ENCODE data around the gene SPARCL1. TPM values are rescaled to one million over a fixed set of nuclear protein-coding genes. Genes with fewer than 3 reads are reported as not detected.
A peak's percentile ranks its signal among the peaks of the same experiment; 100 is the strongest.

The SPARCL1 gene
- total and polyA plus RNA-seq, 2 experiments from 2014 or later: not detected

DNA sequence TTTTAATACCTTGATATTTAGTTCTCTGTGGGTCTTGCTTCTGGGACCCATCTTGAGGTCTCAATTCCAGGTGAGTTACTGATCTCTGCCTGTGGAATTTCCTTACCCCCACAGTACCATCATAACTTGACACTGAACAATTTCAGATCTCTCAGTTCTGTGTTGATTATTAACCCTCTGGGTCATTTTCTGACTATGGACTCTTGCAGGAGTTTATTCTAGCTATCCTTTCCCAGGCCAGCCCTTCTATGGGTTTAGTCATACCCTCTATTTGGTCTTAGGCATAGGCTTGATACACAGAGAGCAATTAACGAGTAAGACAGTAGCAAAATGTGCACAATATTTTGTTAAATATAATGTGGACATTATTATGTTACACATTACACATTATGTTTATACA is 3.7 kb upstream of the SPARCL1 start:
- 68 to 85% methylated on average over 1 of the region's 1 CpG for WGBS, 2 experiments (ENCODE audit: low coverage in 1 of 2, low lambda C conversion rate in 2 of 2, missing lambda C conversion rate in 2 of 2)
- H3K27me3 ChIP-seq (replicated peaks; ENCODE audit: insufficient read depth): no peaks in the 10 kb centered on the region
- in situ Hi-C loops (cut with MboI): no loop called here

DNA sequence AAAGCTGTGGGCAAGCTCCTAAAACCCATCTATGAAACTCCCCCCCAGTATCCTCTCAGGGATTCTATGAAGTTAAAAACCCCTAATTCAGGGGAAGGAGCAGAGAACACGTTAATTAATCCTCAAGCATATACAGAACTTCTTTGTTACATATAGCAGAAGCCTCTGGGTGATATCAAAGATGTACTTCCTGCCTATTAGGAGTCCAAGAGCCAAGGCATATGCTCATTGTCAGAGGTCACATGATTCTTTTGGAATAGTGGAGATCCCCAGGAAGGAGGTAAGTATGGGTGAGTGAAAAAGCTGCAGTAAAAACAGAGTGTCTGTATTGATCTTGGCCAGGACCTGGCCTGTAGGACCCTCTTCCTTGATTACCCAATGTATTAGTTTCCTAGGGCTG is 2.9 kb upstream of the SPARCL1 start:
- TF ChIP-seq EZH2phosphoT487 (IDR thresholded peaks at IDR 0.05; ENCODE audit: insufficient read depth, low read depth) (no peak), EZH2 (IDR thresholded peaks at IDR 0.05; ENCODE audit: insufficient read depth, poor library complexity, severe bottlenecking) (no peak)
- H3K4me2 ChIP-seq (ENCODE audit: unreplicated experiment): no peak overlapping the region
- no peaks in the 10 kb centered on the region for H3F3A ChIP-seq (ENCODE audit: insufficient read depth)
- H3K9me2 ChIP-seq (ENCODE audit: insufficient read depth): no peaks in the 10 kb centered on the region
- 0 out of 2 replicates have a peak, but pooled peaks cover 7% of the 10 kb centered on the region for H3K4me1 ChIP-seq (ENCODE audit: insufficient read depth)
- H3K9me3 ChIP-seq (ENCODE audit: low read depth): no peaks in the 10 kb centered on the region
- H4K20me1 ChIP-seq (ENCODE audit: insufficient read depth): no peaks in the 10 kb centered on the region
- DNase-seq: no peak
- no peaks in the 10 kb centered on the region for H3K27me3 ChIP-seq (replicated peaks; ENCODE audit: insufficient read depth)
- 64 to 65% methylated on average over 1 of the region's 1 CpG for WGBS, 2 experiments (ENCODE audit: low coverage in 1 of 2, low lambda C conversion rate in 2 of 2, missing lambda C conversion rate in 2 of 2)
- in situ Hi-C loops (cut with MboI): no loop called here
- H3K27ac ChIP-seq: no peak overlapping the region
- H3K79me2 ChIP-seq (ENCODE audit: insufficient read depth): no peaks in the 10 kb centered on the region
- no peak overlapping the region for H2AFZ ChIP-seq
- H3K9ac ChIP-seq: no peak overlapping the region
- H3K4me3 ChIP-seq: no peak overlapping the region
- H3K36me3 ChIP-seq (ENCODE audit: low read depth): no peaks in the 10 kb centered on the region

More for the DNA sequence above, 3.7 kb upstream of the SPARCL1 start:
- no peaks in the 10 kb centered on the region for H4K20me1 ChIP-seq (ENCODE audit: insufficient read depth)
- no peaks in the 10 kb centered on the region for H3K36me3 ChIP-seq (ENCODE audit: low read depth)
- no peak overlapping the region for H3K4me3 ChIP-seq
- H3K9ac ChIP-seq: no peak overlapping the region
- no peak for DNase-seq
- no peak overlapping the region for H3K27ac ChIP-seq
- no peak overlapping the region for H3K4me2 ChIP-seq (ENCODE audit: unreplicated experiment)
- no peaks in the 10 kb centered on the region for H3F3A ChIP-seq (ENCODE audit: insufficient read depth)
- no peaks in the 10 kb centered on the region for H3K79me2 ChIP-seq (ENCODE audit: insufficient read depth)
- TF ChIP-seq EZH2phosphoT487 (IDR thresholded peaks at IDR 0.05; ENCODE audit: insufficient read depth, low read depth) (no peak), EZH2 (IDR thresholded peaks at IDR 0.05; ENCODE audit: insufficient read depth, poor library complexity, severe bottlenecking) (no peak)
- no peaks in the 10 kb centered on the region for H3K9me3 ChIP-seq (ENCODE audit: low read depth)
- H3K9me2 ChIP-seq (ENCODE audit: insufficient read depth): no peaks in the 10 kb centered on the region
- 0 out of 2 replicates have a peak, but pooled peaks cover 7% of the 10 kb centered on the region for H3K4me1 ChIP-seq (ENCODE audit: insufficient read depth)
- H2AFZ ChIP-seq: no peak overlapping the region

DNA sequence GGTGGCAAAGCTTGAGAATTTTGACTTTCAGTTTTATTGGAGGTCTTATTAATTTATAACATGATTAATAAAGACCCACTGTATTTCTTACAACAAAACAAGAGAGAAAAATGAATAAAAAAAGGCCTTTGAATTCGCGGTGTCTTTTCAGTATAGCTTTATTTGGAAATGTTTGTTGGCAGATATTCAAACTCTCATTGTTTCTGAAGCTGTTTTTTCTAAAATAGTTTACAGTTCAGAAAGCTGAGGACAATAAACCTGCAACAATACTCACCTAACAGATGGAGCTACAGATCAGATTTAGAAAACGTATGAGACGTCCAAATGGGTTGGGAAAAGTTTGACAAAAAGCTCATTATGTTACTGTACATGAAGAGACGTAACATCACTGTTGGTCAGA is 2.4 kb upstream of the SPARCL1 start:
- no peaks in the 10 kb centered on the region for H3K9me3 ChIP-seq (ENCODE audit: low read depth)
- no peak for DNase-seq
- no peaks in the 10 kb centered on the region for H3K36me3 ChIP-seq (ENCODE audit: low read depth)
- no peak overlapping the region for H3K9ac ChIP-seq
- no peak overlapping the region for H3K4me2 ChIP-seq (ENCODE audit: unreplicated experiment)
- no peaks in the 10 kb centered on the region for H3K27me3 ChIP-seq (replicated peaks; ENCODE audit: insufficient read depth)
- TF ChIP-seq EZH2phosphoT487 (IDR thresholded peaks at IDR 0.05; ENCODE audit: insufficient read depth, low read depth) (no peak), EZH2 (IDR thresholded peaks at IDR 0.05; ENCODE audit: insufficient read depth, poor library complexity, severe bottlenecking) (no peak)
- no peaks in the 10 kb centered on the region for H3F3A ChIP-seq (ENCODE audit: insufficient read depth)
- no peaks in the 10 kb centered on the region for H4K20me1 ChIP-seq (ENCODE audit: insufficient read depth)
- H3K79me2 ChIP-seq (ENCODE audit: insufficient read depth): no peaks in the 10 kb centered on the region
- no peak overlapping the region for H3K4me3 ChIP-seq
- no peak overlapping the region for H3K27ac ChIP-seq
- WGBS, 2 experiments (ENCODE audit: low coverage in 1 of 2, low lambda C conversion rate in 2 of 2, missing lambda C conversion rate in 2 of 2): 72 to 75% methylated on average over 5 of the region's 5 CpGs
- H3K4me1 ChIP-seq (ENCODE audit: insufficient read depth): 0 out of 2 replicates have a peak, but pooled peaks cover 7% of the 10 kb centered on the region
- H2AFZ ChIP-seq: no peak overlapping the region
- in situ Hi-C loops (cut with MboI): no loop called here
- no peaks in the 10 kb centered on the region for H3K9me2 ChIP-seq (ENCODE audit: insufficient read depth)

DNA sequence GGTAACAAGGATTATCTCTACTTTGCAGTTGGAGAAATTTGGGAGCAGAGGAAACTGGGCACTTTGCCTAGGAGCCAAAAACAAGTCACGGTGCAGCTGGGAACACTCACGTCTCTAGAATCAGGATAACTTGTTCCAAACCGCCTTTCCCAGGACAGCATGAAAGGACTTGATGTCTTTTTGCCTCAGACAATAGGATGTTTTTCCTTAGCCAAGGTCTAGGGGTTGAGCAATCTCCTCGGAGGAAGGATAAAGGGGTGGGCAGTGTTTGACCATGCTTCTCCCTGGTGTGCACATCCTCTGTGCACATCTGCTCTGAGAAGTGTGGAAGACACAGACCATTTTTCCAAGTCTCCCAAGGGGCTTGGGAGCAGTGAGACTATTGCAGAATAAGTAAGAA is 1.7 kb upstream of the SPARCL1 start:
- Histone ChIP-seq H3K27me3 (replicated peaks; ENCODE audit: insufficient read depth) (no peaks in the 10 kb centered on the region), H3K4me1 (ENCODE audit: insufficient read depth) (0 out of 2 replicates have a peak, but pooled peaks cover 7% of the 10 kb centered on the region), H2AFZ (0 out of 2 replicates have a peak overlapping the region, but pooled peaks have one; percentile 3), H3K4me2 (ENCODE audit: unreplicated experiment) (no peak overlapping the region), H3K9ac (no peak overlapping the region), H3K36me3 (ENCODE audit: low read depth) (no peaks in the 10 kb centered on the region), H3F3A (ENCODE audit: insufficient read depth) (no peaks in the 10 kb centered on the region), H3K79me2 (ENCODE audit: insufficient read depth) (no peaks in the 10 kb centered on the region), H4K20me1 (ENCODE audit: insufficient read depth) (no peaks in the 10 kb centered on the region), H3K9me3 (ENCODE audit: low read depth) (no peaks in the 10 kb centered on the region), H3K9me2 (ENCODE audit: insufficient read depth) (no peaks in the 10 kb centered on the region), H3K27ac (no peak overlapping the region), H3K4me3 (no peak overlapping the region)
- TF ChIP-seq EZH2phosphoT487 (IDR thresholded peaks at IDR 0.05; ENCODE audit: insufficient read depth, low read depth): no peak
- TF ChIP-seq EZH2 (IDR thresholded peaks at IDR 0.05; ENCODE audit: insufficient read depth, poor library complexity, severe bottlenecking): no peak
- peak; percentile 56 for DNase-seq
- in situ Hi-C loops (cut with MboI): no loop called here
- 12 to 17% methylated on average over 4 of the region's 4 CpGs for WGBS, 2 experiments (ENCODE audit: low coverage in 1 of 2, low lambda C conversion rate in 2 of 2, missing lambda C conversion rate in 2 of 2)

DNA sequence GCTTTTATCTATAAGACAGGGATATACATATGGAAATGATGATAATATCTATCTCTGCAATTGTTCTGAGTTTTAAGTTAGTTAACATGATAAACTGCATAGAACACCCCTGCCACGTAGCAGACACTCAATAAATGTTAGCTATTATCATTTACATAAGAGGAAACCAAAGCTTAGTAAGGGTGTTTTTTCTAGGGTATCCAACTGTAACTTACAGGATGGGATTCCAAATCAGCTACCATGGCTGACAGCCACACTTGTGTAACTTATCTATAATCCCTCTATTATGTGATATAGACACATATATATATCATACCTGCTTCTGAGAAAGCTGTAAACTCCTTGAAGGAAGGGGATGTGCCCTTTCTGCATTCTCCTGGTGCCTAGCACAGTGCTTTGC is 1.1 kb upstream of the SPARCL1 start:
- H3K27ac ChIP-seq: no peak overlapping the region
- in situ Hi-C loops (cut with MboI): no loop called here
- H2AFZ ChIP-seq: no peak overlapping the region
- H3K4me2 ChIP-seq (ENCODE audit: unreplicated experiment): no peak overlapping the region
- no peaks in the 10 kb centered on the region for H3K79me2 ChIP-seq (ENCODE audit: insufficient read depth)
- no peaks in the 10 kb centered on the region for H3K27me3 ChIP-seq (replicated peaks; ENCODE audit: insufficient read depth)
- no peaks in the 10 kb centered on the region for H4K20me1 ChIP-seq (ENCODE audit: insufficient read depth)
- H3K4me1 ChIP-seq (ENCODE audit: insufficient read depth): 0 out of 2 replicates have a peak, but pooled peaks cover 7% of the 10 kb centered on the region
- no peak for DNase-seq
- H3F3A ChIP-seq (ENCODE audit: insufficient read depth): no peaks in the 10 kb centered on the region
- no peaks in the 10 kb centered on the region for H3K9me3 ChIP-seq (ENCODE audit: low read depth)
- no peak overlapping the region for H3K9ac ChIP-seq
- 70 to 71% methylated on average over 1 of the region's 1 CpG for WGBS, 2 experiments (ENCODE audit: low coverage in 1 of 2, low lambda C conversion rate in 2 of 2, missing lambda C conversion rate in 2 of 2)
- TF ChIP-seq EZH2phosphoT487 (IDR thresholded peaks at IDR 0.05; ENCODE audit: insufficient read depth, low read depth) (no peak), EZH2 (IDR thresholded peaks at IDR 0.05; ENCODE audit: insufficient read depth, poor library complexity, severe bottlenecking) (no peak)
- no peak overlapping the region for H3K4me3 ChIP-seq
- H3K9me2 ChIP-seq (ENCODE audit: insufficient read depth): no peaks in the 10 kb centered on the region
- H3K36me3 ChIP-seq (ENCODE audit: low read depth): no peaks in the 10 kb centered on the region
